ENCODE measurements around the gene ZNF526.

The ZNF526 gene

DNA sequence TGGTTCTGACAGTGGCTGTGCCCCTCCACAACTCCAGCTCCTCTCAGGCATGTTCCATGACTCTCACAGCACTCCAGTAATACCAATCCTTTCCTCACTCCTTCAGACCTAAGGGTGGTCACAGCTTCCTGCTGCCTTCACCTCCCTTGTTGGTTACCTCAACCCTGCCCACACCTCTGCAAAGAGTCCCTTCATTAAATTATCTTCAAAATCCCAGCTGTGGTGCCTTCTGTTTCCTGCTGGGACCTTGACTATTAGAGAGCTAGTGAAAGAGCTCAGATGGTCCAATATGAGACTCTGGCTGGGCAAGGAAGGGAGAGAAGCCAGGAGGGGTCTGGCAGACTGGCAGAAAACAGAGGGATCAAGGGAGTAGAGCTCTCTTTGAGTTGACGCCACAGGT, 28.8 kb upstream of the ZNF526 start:
- no peak for TF ChIP-seq FOXP2 (optimal IDR thresholded peaks at IDR 0.05; ENCODE audit: borderline replicate concordance, extremely low read depth, extremely low read length, insufficient read depth)
- no peak for TF ChIP-seq TAF1 (IDR thresholded peaks at IDR 0.05; ENCODE audit: borderline replicate concordance, insufficient read depth, low read length)
- no peak for TF ChIP-seq POLR2AphosphoS5 (IDR thresholded peaks at IDR 0.05; ENCODE audit: low read depth, low read length)
- TF ChIP-seq REST (IDR thresholded peaks at IDR 0.05; ENCODE audit: insufficient read depth in 1 of 2, low read depth in 2 of 2, low read length in 2 of 2), result no peak
- TF ChIP-seq SIN3A (IDR thresholded peaks at IDR 0.05; ENCODE audit: borderline replicate concordance, insufficient read depth, low read length), result no peak

- TF ChIP-seq SIN3A (IDR thresholded peaks at IDR 0.05; ENCODE audit: borderline replicate concordance, insufficient read depth, low read length) (no peak), POLR2AphosphoS5 (IDR thresholded peaks at IDR 0.05; ENCODE audit: low read depth, low read length) (no peak), REST (IDR thresholded peaks at IDR 0.05; ENCODE audit: insufficient read depth in 1 of 2, low read depth in 2 of 2, low read length in 2 of 2) (no peak)
Measured at GRCh38 chr19:42191855-42192254, 28.3 kb upstream of the ZNF526 start.

- TF ChIP-seq FOXP2 (optimal IDR thresholded peaks at IDR 0.05; ENCODE audit: borderline replicate concordance, extremely low read depth, extremely low read length, insufficient read depth), result no peak
Measured at GRCh38 chr19:42193294-42193693, 26.8 kb upstream of the ZNF526 start.

- TF ChIP-seq SIN3A (IDR thresholded peaks at IDR 0.05; ENCODE audit: borderline replicate concordance, insufficient read depth, low read length), result no peak
- no peak for TF ChIP-seq REST (IDR thresholded peaks at IDR 0.05; ENCODE audit: insufficient read depth in 1 of 2, low read depth in 2 of 2, low read length in 2 of 2)
- no peak for TF ChIP-seq POLR2AphosphoS5 (IDR thresholded peaks at IDR 0.05; ENCODE audit: low read depth, low read length)
- no peak for TF ChIP-seq TAF1 (IDR thresholded peaks at IDR 0.05; ENCODE audit: borderline replicate concordance, insufficient read depth, low read length)
- no peak for TF ChIP-seq FOXP2 (optimal IDR thresholded peaks at IDR 0.05; ENCODE audit: borderline replicate concordance, extremely low read depth, extremely low read length, insufficient read depth)
Measured at GRCh38 chr19:42193706-42194105, 26.4 kb upstream of the ZNF526 start.

DNA sequence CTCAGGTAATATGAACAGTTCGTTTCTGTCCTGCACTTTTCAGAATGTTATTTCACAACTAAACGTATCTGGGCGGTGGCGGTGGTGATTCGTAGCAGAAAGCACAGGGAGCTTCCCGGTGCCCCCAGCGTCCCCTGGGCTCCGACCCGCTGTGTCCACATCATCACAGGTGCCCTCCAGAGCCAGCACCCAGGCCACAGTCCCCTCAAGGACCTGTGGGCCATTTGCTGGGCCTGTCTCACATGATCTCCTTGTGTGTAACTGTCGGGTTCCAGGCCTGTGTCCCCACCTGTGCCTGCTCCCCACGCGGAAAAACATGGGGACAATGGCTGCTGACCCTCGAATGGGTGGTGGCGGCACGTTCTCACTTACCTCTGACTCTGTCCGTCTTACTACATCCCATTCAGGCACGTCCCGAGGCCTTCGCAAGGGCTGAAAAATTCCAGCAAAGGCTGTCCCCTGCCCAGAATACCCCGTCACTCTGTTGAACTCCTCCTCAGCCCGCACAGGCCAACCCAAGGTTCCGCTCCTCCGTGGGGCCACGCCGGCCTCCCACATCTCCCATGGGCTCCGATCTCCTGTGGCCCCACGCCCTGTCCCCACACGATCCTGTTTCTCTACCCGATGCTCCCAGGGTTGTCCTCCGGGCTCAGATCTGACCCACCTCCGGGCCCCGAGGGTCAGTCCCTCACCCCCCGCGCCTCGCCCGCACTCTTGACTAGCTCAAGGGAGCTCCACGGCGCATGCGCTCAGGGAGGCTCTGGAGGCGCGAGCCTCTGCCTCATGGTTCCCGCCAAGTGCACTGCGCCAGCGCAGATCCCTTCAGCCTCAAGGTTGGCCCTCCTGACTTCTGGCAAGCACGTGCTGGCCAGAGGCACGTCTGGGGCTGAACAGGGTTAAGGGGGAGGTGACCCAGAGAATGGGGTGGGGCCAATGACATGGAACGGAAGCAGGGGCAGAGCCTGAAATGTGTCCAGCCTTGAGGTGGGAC, 23.8 kb upstream of the ZNF526 start:
- no peak for TF ChIP-seq REST (IDR thresholded peaks at IDR 0.05; ENCODE audit: insufficient read depth in 1 of 2, low read depth in 2 of 2, low read length in 2 of 2)

Measured in PFSK-1 (cell line).